Activated CD4-positive, alpha-beta T cell treated with anti-CD3 and anti-CD28 coated beads, Interleukin-2, amount 50 U/mL, for 48 hours (primary cell): Measurements from ENCODE around the gene PLD3.

Experiments used
- DNase-seq, 2 experiments: peaks; one replicate each; pipeline ENCODE4 v3.0.0-alpha.2; 2020

PLD3 gene

GRCh38 chr19:40416918-40417642 lies 68.6 kb downstream of the PLD3 start:
- DNase-seq, result no peak

GRCh38 chr19:40417643-40417981 lies 69.1 kb downstream of the PLD3 start:
- DNase-seq, result no peak

DNA sequence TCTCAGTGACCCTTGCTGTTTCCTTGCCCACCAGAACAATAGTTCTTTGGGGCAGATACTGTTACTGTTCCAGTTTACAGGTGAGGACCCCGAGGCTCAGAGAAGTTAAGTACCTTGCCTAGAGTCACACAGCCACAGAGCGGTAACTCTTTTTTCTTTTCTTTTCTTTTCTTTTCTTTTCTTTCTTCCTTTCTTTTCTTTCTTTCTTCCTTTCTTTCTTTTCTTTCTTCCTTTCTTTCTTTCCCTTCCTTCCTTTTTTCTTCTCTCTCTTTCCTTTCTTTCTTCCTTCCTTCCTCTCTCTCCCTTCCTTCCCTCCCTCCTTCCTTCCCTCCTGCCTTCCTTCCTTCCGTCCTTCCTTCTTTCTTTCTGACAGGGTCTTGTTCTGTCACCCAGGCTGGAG lies 69.5 kb downstream of the PLD3 start:
- no peak for DNase-seq

- DNase-seq, result no peak
Measured at GRCh38 chr19:40419066-40419612, 70.6 kb downstream of the PLD3 start.

DNA sequence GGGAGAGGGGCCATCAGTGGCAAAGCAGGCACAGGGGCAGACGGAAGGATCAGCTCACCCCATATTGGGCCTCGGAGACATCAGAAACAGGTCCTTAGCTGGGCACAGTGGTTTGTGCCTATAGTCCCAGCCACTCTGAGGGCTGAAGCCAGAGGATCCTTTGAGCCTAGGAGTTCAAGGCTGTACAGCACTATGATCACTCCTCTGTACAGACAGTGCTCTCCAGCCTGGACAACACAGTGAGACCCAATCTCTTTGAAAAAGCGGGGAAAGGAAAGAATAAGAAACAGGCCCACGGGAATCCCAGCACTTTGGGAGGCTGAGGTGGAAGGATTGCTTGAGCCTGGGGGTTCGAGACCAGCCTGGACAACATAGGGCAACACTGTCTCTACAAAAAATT lies 71.3 kb downstream of the PLD3 start:
- DNase-seq, result no peak

GRCh38 chr19:40420451-40420765 lies 71.9 kb downstream of the PLD3 start:
- no peak for DNase-seq

GRCh38 chr19:40420766-40421765 lies 72.6 kb downstream of the PLD3 start:
- peak; percentile 82 to 84 for DNase-seq

DNA sequence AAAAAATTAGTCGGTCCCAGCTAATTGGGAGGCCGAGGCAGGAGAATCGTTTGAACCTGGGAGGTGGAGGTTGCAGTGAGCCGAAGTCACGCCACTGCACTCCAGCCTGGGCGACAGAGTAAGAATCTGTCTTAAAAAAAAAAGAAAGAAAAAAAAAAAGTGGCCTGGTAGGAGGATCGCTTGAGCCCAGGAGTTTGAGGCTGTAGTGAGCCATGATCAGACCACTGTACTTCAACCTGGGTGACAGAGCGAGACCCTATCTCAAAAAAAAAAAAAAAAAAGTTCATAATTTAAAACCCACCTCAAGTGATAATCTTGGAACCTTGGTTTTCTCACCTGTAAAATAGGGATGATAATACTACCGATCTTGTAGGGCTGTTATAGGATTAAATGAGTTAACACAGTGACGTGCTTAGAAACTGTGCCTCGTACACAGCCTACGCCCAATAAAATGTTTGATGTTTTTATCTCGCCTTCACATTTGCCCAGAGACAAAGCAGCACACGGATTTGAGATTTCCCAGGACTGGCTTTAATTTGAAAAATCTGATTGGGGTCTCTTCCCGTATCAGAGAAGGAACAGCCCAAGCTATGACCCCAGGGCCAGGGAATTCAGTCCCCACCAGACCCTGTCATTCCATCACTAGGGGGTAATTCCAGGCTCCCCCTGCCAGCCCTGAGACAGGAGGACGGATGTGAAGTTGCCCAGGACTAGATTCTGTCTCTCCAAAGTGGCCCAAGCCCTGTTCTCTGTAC lies 73.7 kb downstream of the PLD3 start:
- DNase-seq, result no peak

DNA sequence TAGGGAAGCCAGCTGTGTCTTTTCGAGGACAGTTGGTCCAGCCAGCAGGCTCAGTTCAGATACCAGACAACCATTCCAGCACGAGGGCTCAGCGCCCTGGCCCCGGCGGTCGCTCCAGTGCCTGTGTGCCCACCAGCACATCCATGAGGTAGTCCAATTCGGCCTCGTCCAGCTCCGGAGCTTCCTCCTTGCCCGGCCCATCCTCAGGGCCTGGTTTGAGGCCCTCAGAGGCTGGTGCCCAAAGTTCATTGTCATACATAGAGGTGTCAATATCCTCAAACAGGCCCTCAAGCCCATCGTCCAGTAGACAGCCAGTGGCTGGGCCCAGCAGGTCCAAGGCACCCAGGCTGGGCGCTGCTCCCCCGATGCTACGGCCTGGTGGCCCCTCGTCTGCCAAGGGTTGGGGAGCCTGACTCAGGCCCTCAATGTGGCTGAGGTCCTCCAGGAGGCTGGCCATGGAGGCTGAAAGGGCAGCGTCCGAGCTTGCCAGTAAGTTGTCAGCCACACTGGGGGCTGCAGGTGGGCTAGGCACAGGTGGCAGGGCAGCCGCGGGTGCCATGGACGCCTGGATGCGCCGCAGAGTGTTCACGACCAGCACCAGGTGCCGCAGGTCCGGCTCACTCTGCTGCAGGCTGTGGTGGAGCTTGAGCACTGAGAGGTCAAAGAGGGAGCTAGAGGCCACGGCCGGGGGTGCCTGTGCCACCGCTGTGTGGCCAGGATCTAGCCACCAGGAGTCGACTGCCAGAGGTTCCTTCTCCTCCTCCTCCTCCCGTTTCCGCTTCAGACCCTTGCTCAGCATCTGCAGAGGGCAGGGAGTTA lies 74.5 kb downstream of the PLD3 start:
- DNase-seq, result no peak

GRCh38 chr19:40423938-40424337 lies 75.4 kb downstream of the PLD3 start:
- no peak for DNase-seq

GRCh38 chr19:40424637-40425449 lies 76.3 kb downstream of the PLD3 start:
- DNase-seq, result peak in 1 of 2 experiments; percentile 31

DNA sequence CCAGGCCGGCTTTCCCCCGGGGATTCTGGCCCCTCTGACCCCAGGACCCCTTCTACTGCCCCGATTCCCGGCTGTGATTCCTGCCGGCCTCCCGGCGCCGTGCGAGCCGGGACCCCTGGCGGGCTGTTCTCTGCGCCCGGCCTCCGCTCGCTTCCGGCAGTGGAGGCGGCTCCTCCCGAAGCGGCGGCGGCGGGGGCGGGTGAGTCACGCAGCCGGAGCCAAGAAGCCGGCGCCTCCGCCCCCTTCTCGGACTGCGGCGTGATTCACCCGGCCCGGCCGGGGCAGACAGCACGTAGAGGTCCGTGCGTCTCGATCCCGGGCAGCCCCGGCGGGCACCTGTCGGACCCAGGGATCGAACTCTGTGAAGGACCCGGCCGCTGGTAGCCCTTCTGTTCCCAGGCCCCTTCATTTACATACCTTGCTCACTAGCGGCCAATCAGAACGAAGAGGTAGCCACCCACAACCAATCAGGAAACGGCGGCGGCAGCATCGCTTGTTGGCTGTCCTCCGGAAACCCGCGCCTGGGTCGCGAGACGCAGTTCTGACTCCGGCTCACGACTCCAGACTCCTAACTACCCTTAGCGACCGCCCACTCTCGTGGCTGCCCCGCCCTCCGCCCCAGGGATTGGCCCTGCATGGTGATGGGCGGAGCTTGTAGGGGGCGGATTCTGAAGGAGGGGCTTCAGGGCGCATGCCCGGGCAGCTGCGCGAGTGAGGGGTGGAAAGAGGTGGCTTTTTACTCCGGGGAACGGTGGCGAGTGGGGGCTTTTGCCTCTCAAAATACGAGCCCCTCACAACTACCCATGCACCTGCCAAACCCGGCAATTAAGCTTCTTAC lies 77.2 kb downstream of the PLD3 start, which contains the start of gene SERTAD1:
Gene SERTAD1 (minus strand): TSS at position 543 of the 838 bp plus-strand sequence. CDS start 2,446 bp downstream, outside the sequence.
- peak; percentile 100 for DNase-seq
